HG03469 (cell line): ENCODE measurements around the gene PTPRR.
A peak's percentile ranks its signal among the peaks of the same experiment; 100 is the strongest.

Source experiments
- ATAC-seq: cut with Tn5 transposase; IDR thresholded peaks from one replicate; pipeline ENCODE4 v1.9.1; 2021; ENCODE audit warnings: mild to moderate bottlenecking, moderate library complexity, moderate number of reproducible peaks; ENCODE audit not compliant: unreplicated experiment

The PTPRR gene

DNA sequence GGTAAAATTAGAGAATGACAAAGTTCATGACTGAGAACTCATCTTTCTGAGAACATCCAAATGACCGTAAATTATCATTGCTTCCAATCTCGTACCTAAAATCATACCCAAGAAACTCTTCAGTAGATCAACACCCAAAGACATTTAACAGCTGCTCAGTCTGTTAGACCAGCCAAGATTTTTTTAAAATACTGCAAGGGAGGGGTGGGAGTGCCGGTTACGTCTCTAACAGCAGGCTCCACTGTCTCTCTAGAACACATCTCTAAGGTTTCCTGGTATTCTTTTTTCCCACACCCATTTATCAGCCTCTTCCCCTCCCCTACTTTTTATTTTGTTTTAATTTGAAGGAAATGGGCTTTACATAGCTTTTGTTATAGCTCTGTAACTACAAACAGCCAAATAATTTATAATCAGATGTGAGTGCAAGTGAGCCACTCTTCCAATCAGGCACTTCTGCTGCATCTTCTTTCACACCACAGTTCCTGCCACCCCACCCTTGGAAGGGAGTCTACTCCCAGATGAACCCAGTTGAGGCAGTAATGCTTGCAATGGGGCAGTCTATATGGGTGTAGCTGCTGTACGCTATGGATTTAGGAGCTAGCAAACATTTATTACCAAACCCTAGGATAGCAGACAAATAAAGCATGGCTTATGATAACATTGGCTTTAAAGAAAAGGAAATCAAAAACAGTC, 305.2 kb downstream of the PTPRR start:
- no peak for ATAC-seq

DNA sequence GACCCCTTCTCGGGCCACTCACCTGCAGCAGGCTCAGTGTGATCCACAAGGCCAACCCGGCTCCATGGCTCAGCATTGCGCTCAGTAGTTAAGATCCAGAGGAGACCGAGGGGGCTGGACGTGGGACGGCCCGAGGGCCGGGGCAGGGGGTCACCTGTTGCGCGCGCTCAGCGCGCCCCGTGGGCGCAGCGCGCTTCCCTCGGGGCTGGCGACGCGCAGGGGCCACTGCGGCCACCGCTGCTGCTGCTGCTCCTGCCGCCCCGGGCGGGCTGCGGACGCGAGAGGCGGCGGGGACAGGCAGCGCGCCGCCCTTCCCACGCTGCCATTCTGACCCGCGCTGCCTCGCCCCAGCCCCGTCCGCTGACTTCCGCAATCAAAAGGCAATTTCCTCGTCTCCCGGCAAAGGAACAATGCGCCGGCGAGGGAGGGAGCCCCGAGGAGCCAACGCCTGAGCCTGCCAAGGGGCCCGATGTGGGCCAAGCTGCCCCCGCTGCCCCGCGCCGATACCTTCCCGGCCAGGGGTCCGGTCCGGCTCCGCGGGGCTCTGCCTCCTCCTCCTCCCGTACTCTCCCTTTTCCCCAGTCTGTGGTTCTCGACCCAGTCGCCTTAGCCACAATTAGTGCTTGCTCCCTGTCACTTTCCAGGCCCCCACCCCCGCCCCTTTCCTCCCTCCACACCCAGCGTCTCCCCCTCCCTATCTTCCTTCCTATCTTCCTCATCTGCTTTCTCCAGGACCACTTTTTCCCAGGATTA, 310.6 kb downstream of the PTPRR start:
- no peak for ATAC-seq

DNA sequence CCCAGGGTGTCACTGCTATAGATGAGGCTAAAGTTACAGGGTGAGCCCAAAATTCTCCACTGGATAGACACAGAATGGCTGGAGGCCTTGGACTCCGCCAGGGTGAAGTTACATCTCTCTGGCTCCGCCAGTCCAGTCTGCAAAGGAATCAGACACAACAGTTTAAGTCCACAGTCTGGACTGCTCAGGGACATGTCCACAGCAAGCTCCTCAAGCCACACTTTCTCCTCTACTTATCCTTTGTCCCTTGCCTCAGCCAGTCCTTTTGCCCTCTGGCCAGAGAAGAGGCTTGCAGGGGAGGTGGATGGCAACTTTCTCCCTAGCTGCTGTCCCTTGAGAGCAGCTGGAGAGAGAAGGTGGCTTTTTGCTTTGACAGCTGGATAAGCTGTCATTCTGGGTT, 311.3 kb downstream of the PTPRR start:
- ATAC-seq, result no peak

DNA sequence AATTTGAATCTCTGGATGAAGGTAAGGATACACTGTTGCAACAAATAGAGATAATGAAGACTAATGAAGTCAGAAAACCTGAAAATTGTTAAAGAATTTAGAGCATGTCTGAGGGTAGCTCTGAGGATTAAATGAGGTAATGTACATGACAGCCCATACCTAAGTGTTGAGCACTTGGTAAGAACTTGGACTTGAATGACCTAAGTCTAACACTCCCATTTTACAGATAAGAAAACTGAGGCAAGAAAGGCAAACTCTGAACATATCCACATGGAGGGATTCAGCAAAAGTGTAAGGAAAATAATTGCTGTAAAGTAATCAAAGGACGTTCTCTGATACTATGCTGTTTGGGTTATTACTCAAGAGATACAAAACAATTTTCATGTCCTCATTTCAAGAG, 312.4 kb downstream of the PTPRR start:
- ATAC-seq, result no peak

DNA sequence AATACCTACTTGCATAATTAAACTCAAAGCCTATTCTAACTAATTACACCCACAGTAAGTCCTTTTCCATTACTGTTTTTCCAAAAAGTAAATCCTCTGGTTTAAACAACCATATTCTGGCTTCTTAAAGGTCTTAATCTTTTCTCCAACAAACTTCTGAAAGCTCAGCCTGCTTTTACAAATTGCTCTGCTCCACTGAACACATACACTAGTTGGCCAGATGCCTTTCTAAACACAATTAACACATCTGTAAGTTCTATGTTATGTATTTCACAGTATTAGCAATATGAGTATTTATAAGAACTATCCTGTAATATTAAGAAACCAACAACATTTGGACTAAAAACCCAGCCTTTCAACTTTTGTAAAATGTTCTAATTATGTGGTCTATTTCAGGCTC, 313.4 kb downstream of the PTPRR start:
- ATAC-seq, result no peak

GRCh38 chr12:70605976-70606375, 314.6 kb downstream of the PTPRR start:
- no peak for ATAC-seq

DNA sequence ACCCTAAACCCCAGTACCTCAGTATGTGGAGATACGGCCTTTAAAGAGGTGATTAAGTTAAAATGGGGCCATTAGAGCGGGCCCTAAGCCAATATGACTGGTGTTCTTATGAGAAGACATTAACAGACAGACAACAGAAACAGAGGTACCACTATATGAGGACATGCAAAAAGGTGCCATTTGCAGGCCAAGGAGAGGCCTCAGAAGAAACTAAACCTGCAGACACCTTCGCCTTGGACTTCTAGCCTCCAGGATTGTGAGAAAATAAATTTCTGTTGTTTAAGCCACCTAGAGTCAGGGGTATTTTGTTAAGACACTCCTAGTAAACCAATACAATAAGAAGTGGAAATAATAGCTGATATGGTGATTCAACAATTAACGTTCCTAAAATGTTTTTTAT, 315.9 kb downstream of the PTPRR start:
- ATAC-seq, result no peak

GRCh38 chr12:70603044-70603443, 317.5 kb downstream of the PTPRR start:
- ATAC-seq, result no peak

- no peak for ATAC-seq
Observed at GRCh38 chr12:70598467-70599193, 321.9 kb downstream of the PTPRR start.

DNA sequence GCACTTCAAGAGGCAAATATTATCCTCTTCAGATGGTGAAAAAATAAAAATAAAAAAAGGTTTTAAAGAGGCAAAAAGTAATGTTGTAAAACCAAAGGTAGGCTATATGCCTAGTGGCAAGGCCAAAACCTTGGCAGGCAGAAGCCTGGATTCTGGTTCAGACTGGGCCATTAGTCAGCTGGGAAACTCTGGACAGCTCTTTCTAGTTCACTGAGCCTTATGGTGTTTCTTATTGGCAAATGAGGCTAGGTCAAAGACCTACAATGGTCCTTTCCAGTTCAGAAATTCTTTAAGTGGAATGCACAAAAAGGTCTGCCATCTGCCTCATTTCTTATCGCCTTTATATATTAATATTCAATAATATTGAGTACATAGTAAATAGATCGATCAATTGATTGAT, 327.9 kb downstream of the PTPRR start:
- no peak for ATAC-seq

- ATAC-seq, result no peak
Observed at GRCh38 chr12:70590549-70591226, 329.9 kb downstream of the PTPRR start.

DNA sequence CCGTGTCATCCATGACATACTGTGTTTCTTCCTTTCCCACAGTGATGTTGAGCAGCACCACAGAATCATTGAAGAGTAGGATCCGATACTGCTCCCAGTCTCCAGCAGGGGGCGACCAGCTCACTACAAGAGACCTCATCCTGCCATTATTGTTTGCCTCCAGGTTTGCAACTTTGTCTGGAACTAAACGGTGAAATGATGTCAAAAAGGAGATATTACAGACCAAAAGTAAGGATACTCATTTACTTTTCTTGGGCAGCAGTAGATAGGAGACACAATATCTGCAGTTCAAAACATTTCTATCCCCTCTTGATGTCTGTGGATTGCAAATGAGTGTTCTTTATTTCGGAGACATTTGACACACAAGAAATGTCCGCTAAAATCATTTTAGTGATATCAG, 330.5 kb downstream of the PTPRR start:
- ATAC-seq, result peak; percentile 85
